HEK293 (cell line): ENCODE measurements around the gene COPG2.

ENCODE experiments used
- PRDM10 ChIP-seq: fragments of 450-650 bp; formaldehyde crosslinking; IDR thresholded peaks from 2 replicates; pipeline ENCODE4 v1.5.1; 2016; ENCODE audit warnings: missing biosample characterization, missing genetic modification characterization
- TCF7L2 ChIP-seq: IDR thresholded peaks from 2 replicates; pipeline ENCODE4 v1.6.1; 2011; ENCODE audit warnings: low read depth, mild to moderate bottlenecking, inconsistent platforms, low read length, moderate library complexity, borderline replicate concordance
- YY1 ChIP-seq: fragments of 450-650 bp; formaldehyde crosslinking; IDR thresholded peaks from 2 replicates; pipeline ENCODE4 v1.5.1; 2018; ENCODE audit warnings: missing biosample characterization, missing genetic modification characterization
- ZNF394 ChIP-seq: fragments of 450-650 bp; formaldehyde crosslinking; IDR thresholded peaks from 2 replicates; pipeline ENCODE4 v1.5.1; 2016; ENCODE audit warnings: missing biosample characterization, missing genetic modification characterization, mild to moderate bottlenecking, moderate library complexity, borderline replicate concordance
- ZNF423 ChIP-seq: fragments of 450-650 bp; formaldehyde crosslinking; IDR thresholded peaks from 2 replicates; pipeline ENCODE4 v1.5.1; 2016; ENCODE audit warnings: missing biosample characterization, missing genetic modification characterization
- ZNF473 ChIP-seq: fragments of 450-650 bp; formaldehyde crosslinking; IDR thresholded peaks from 2 replicates; pipeline ENCODE4 v1.5.1; 2017; ENCODE audit warnings: missing biosample characterization, missing genetic modification characterization
- TF ChIP-seq, protein P1 (sequence below): fragments of 450-650 bp; formaldehyde crosslinking; IDR thresholded peaks from 2 replicates; pipeline ENCODE4 v1.5.1; 2016; ENCODE audit warnings: missing biosample characterization, missing genetic modification characterization
- TF ChIP-seq, protein P2 (sequence below): fragments of 450-650 bp; formaldehyde crosslinking; IDR thresholded peaks from 2 replicates; pipeline ENCODE4 v1.5.1; 2017; ENCODE audit warnings: missing biosample characterization, mild to moderate bottlenecking, missing genetic modification characterization, moderate library complexity

GRCh38 chr7:130554481-130554880 is 114.1 kb downstream of the COPG2 start:
- TF ChIP-seq ZNF473 (tag by site-specific recombination) (no peak), PRDM10 (tag by site-specific recombination) (no peak), ZNF394 (tag by site-specific recombination) (no peak), YY1 (tag by site-specific recombination) (no peak), TCF7L2 (no peak), ZNF423 (tag by site-specific recombination) (no peak)
- TF ChIP-seq, protein P1, sequence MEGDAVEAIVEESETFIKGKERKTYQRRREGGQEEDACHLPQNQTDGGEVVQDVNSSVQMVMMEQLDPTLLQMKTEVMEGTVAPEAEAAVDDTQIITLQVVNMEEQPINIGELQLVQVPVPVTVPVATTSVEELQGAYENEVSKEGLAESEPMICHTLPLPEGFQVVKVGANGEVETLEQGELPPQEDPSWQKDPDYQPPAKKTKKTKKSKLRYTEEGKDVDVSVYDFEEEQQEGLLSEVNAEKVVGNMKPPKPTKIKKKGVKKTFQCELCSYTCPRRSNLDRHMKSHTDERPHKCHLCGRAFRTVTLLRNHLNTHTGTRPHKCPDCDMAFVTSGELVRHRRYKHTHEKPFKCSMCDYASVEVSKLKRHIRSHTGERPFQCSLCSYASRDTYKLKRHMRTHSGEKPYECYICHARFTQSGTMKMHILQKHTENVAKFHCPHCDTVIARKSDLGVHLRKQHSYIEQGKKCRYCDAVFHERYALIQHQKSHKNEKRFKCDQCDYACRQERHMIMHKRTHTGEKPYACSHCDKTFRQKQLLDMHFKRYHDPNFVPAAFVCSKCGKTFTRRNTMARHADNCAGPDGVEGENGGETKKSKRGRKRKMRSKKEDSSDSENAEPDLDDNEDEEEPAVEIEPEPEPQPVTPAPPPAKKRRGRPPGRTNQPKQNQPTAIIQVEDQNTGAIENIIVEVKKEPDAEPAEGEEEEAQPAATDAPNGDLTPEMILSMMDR (tag by site-specific recombination), result no peak
- TF ChIP-seq, protein P2, sequence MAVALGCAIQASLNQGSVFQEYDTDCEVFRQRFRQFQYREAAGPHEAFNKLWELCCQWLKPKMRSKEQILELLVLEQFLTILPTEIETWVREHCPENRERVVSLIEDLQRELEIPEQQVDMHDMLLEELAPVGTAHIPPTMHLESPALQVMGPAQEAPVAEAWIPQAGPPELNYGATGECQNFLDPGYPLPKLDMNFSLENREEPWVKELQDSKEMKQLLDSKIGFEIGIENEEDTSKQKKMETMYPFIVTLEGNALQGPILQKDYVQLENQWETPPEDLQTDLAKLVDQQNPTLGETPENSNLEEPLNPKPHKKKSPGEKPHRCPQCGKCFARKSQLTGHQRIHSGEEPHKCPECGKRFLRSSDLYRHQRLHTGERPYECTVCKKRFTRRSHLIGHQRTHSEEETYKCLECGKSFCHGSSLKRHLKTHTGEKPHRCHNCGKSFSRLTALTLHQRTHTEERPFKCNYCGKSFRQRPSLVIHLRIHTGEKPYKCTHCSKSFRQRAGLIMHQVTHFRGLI, result no peak
